Suprapubic skin (tissue), 4 donors: ENCODE measurements around the gene KIAA0753. TPM values are rescaled to one million over a fixed set of nuclear protein-coding genes. Genes with fewer than 3 reads are reported as not detected.

ENCODE experiments used
- DNase-seq, 2 donors: peaks; one replicate each; pipeline ENCODE4 v3.0.0-alpha.2; 2019; ENCODE audit warnings: low spot score in 2 of 2
- H3K27ac ChIP-seq: fragments of 200-600 bp; sonication (generic); one replicate; pipeline ENCODE4 v1.5.1; 2019
- H3K27me3 ChIP-seq: fragments of 200-600 bp; sonication (generic); one replicate; pipeline ENCODE4 v1.5.1; 2019
- H3K36me3 ChIP-seq: fragments of 200-600 bp; sonication (generic); one replicate; pipeline ENCODE4 v1.5.1; 2019
- H3K4me1 ChIP-seq: fragments of 200-600 bp; sonication (generic); one replicate; pipeline ENCODE4 v1.5.1; 2019
- H3K4me3 ChIP-seq: fragments of 200-600 bp; sonication (generic); one replicate; pipeline ENCODE4 v1.5.1; 2019; ENCODE audit warnings: mild to moderate bottlenecking
- H3K9me3 ChIP-seq: fragments of 200-600 bp; sonication (generic); one replicate; pipeline ENCODE4 v1.5.1; 2019
- CTCF ChIP-seq, 2 donors: fragments of 200-600 bp in 1 of 2; fragments of 450-650 bp in 1 of 2; sonication (generic) in 1 of 2; IDR thresholded peaks; one replicate each; pipeline ENCODE4 v1.5.1; 2016 to 2019; ENCODE audit warnings: antibody characterized with exemption in 2 of 2, mild to moderate bottlenecking in 1 of 2, moderate library complexity in 1 of 2
- EP300 ChIP-seq: sonication (generic); formaldehyde crosslinking; IDR thresholded peaks from one replicate; pipeline ENCODE4 v1.6.1; 2017; ENCODE audit warnings: antibody characterized with exemption
- POLR2A ChIP-seq, 2 donors: fragments of 450-650 bp; IDR thresholded peaks; one replicate each; pipeline ENCODE4 v1.6.1; 2017; ENCODE audit warnings: antibody characterized with exemption in 2 of 2, mild to moderate bottlenecking in 2 of 2, moderate library complexity in 2 of 2
- POLR2AphosphoS5 ChIP-seq, 3 donors: sonication (generic); formaldehyde crosslinking; IDR thresholded peaks; one replicate each; pipeline ENCODE4 v1.6.1; 2017; ENCODE audit warnings: antibody characterized with exemption in 3 of 3
- WGBS: methylation state at CpG from one replicate; pipeline ENCODE4 v1.1.5; 2018; 5-methylcytosine and 5-hydroxymethylcytosine counted together
- total RNA-seq, 4 donors: library from RNA; depleted of rRNA; stranded (reverse); fragments of >200 nt; gene quantifications; one replicate each; pipeline ENCODE4 v1.1.0, GENCODE V29; 2016

Gene KIAA0753
- total RNA-seq, 4 donors from 2014 or later: 4.9 to 24.9 (median 10.4) TPM

DNA sequence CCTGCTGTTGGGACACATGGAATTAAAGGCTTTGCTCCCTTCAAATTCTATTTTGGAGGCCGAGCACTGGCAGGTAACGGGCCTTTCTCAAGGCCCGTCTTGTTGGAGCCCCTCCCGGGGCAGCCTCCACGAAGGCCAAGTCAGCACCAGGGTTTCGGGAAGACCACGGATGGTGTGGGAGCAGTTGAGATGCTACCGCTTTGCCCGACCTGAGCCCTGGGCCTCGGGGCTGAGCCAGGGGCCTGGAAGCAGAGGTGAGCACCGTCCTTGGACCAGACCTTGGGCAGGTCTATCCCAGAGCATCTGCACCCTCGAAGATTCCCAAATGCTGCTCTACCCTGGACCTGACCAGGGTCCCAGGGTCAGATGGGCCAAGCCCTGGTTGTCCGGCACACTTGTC lies 34.1 kb upstream of the KIAA0753 start:
- Histone ChIP-seq H3K4me3 (no peak overlapping the region), H3K27ac (no peak overlapping the region), H3K9me3 (no peaks in the 10 kb centered on the region), H3K4me1 (peaks cover 2% of the 10 kb centered on the region), H3K36me3 (no peaks in the 10 kb centered on the region), H3K27me3 (peaks cover 30% of the 10 kb centered on the region)
- no peak for DNase-seq
- TF ChIP-seq POLR2A (IDR thresholded peaks at IDR 0.05) (no peak), POLR2AphosphoS5 (IDR thresholded peaks at IDR 0.05) (no peak), EP300 (no peak)
- 98% methylated on average over 13 of the region's 13 CpGs for WGBS

DNA sequence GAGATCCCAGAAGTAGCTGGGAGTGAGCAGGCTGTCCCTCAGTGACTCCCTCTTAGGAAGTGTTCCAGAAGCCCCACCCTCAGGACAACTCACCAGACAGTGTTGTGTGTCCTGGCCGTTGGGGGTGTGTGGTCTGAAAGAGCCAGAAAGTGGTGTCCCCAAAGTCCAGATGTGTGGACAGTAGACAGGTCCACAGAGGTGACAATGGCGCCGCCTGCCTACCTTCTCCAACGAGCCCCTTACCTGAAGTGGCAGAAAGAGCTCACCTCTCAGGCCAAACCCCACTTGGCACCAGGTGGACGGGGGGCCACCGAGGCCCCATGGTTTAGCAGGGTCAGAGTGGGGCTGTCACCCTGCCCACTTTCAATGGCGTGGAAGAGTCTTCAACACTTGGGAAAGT lies 30.9 kb upstream of the KIAA0753 start:
- Histone ChIP-seq H3K4me3 (no peak overlapping the region), H3K4me1 (peaks cover 6% of the 10 kb centered on the region), H3K9me3 (no peaks in the 10 kb centered on the region), H3K27me3 (peaks cover 12% of the 10 kb centered on the region), H3K27ac (no peak overlapping the region), H3K36me3 (no peaks in the 10 kb centered on the region)
- 91% methylated on average over 6 of the region's 7 CpGs for WGBS
- TF ChIP-seq POLR2AphosphoS5 (IDR thresholded peaks at IDR 0.05) (no peak), EP300 (no peak), POLR2A (IDR thresholded peaks at IDR 0.05) (no peak), CTCF (IDR thresholded peaks at IDR 0.05) (no peak)
- peak in 1 of 2 donors; percentile 60 for DNase-seq

DNA sequence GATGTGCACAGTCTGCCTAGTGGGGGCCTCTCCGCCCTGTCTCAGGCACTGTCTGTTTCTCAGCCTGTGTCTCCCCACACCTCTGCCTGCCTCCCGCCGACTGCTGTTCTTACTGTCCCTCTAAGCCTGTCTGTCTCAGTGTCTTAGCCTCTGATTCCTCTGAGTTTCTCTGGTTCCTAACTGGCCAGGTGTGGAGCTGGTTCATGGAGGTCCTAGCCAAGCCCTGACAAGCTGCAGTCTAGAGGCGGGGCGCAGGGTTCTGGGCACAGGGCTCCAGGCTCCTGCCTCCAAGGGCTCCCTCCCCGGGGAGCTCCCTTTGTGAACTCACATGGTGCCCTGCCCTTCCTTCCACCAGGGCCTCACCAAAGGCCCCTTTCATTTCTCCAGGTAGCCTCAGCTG lies 30.5 kb upstream of the KIAA0753 start:
- DNase-seq: no peak
- 60% methylated on average over 6 of the region's 6 CpGs for WGBS
- H3K9me3 ChIP-seq: no peaks in the 10 kb centered on the region
- H3K4me3 ChIP-seq: no peak overlapping the region
- peaks cover 6% of the 10 kb centered on the region for H3K4me1 ChIP-seq
- H3K36me3 ChIP-seq: no peaks in the 10 kb centered on the region
- no peak for TF ChIP-seq EP300
- no peak for TF ChIP-seq CTCF (IDR thresholded peaks at IDR 0.05)
- no peak for TF ChIP-seq POLR2A (IDR thresholded peaks at IDR 0.05)
- TF ChIP-seq POLR2AphosphoS5 (IDR thresholded peaks at IDR 0.05): no peak
- peaks cover 11% of the 10 kb centered on the region for H3K27me3 ChIP-seq
- no peak overlapping the region for H3K27ac ChIP-seq

DNA sequence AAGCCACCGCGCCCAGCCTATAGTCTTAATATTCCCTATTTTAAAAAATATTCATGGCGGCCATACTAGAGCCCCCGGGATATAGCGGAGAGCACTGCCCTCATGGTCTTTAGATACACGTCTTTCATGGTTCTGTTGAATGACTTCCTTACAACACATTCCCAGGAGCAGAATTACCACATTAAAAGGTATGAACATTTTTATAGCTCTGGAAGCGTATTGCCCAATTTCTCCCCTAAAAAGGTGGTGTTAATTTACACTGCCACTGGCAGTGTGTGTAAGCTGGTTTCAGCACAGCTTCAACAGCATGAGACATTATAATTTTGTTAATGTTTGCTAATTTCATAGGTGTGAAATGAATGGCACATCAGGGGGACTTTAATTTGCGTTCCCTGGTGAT lies 30.1 kb upstream of the KIAA0753 start:
- WGBS: 82% methylated on average over 8 of the region's 8 CpGs
- no peak for TF ChIP-seq POLR2AphosphoS5 (IDR thresholded peaks at IDR 0.05)
- TF ChIP-seq POLR2A (IDR thresholded peaks at IDR 0.05): no peak
- TF ChIP-seq CTCF (IDR thresholded peaks at IDR 0.05): no peak
- no peak for TF ChIP-seq EP300
- Histone ChIP-seq H3K4me1 (peaks cover 6% of the 10 kb centered on the region), H3K27ac (no peak overlapping the region), H3K27me3 (peaks cover 11% of the 10 kb centered on the region), H3K4me3 (no peak overlapping the region), H3K36me3 (no peaks in the 10 kb centered on the region), H3K9me3 (no peaks in the 10 kb centered on the region)
- peak; percentile 20 to 53 for DNase-seq

GRCh38 chr17:6669479-6670212 lies 29.1 kb upstream of the KIAA0753 start:
- Histone ChIP-seq H3K9me3 (no peaks in the 10 kb centered on the region), H3K27ac (peak overlapping the region; percentile 14), H3K36me3 (no peaks in the 10 kb centered on the region), H3K27me3 (peaks cover 11% of the 10 kb centered on the region), H3K4me1 (peaks cover 6% of the 10 kb centered on the region), H3K4me3 (no peak overlapping the region)
- WGBS: 58% methylated on average over 10 of the region's 10 CpGs
- DNase-seq: peak; percentile 54 to 60
- TF ChIP-seq POLR2A (IDR thresholded peaks at IDR 0.05): no peak
- no peak for TF ChIP-seq EP300
- TF ChIP-seq POLR2AphosphoS5 (IDR thresholded peaks at IDR 0.05): no peak
- no peak for TF ChIP-seq CTCF (IDR thresholded peaks at IDR 0.05)
